Adrenal gland (tissue), 12 donors: ENCODE results near the gene CTDSP2. TPM values are rescaled to one million over a fixed set of nuclear protein-coding genes. Genes with fewer than 3 reads are reported as not detected.

ENCODE experiments used
- DNase-seq, 7 donors: peaks; one replicate each; pipeline ENCODE4 v3.0.0-alpha.2; 2019 to 2020
- H3K27ac ChIP-seq, 5 donors: fragments of 200-600 bp; sonication (generic) in 4 of 5; 1 replicate in 3 of 5; 2 replicates in 2 of 5; pipeline versions ENCODE4 v1.5.1 to v1.8.0; 2016 to 2020; ENCODE audit warnings: mild to moderate bottlenecking in 1 of 5
- H3K27me3 ChIP-seq: fragments of 200-600 bp; 2 replicates; pipeline ENCODE4 v1.8.0; 2021
- H3K36me3 ChIP-seq, 2 donors: fragments of 200-600 bp; replicated peaks in 1 of 2; 1 replicate in 1 of 2; 2 replicates in 1 of 2; pipeline versions ENCODE4 v1.5.1 to v1.8.0; 2018 to 2022
- H3K4me1 ChIP-seq, 2 donors: fragments of 200-600 bp; replicated peaks in 1 of 2; 1 replicate in 1 of 2; 2 replicates in 1 of 2; pipeline versions ENCODE4 v1.5.1 to v1.8.0; 2018 to 2021
- H3K4me3 ChIP-seq, 4 donors: fragments of 200-600 bp; sonication (generic) in 3 of 4; one replicate each; pipeline ENCODE4 v1.5.1; 2016 to 2018
- H3K9me3 ChIP-seq, 3 donors: fragments of 200-600 bp; sonication (generic) in 1 of 3; replicated peaks in 1 of 3; 1 replicate in 2 of 3; 2 replicates in 1 of 3; pipeline versions ENCODE4 v1.5.1 to v1.8.0; 2016 to 2021
- CTCF ChIP-seq, 6 experiments: fragments of 450-650 bp in 4 of 6; fragments of 200-600 bp in 2 of 6; sonication (generic) in 1 of 6; IDR thresholded peaks; 1 replicate in 5 of 6; 2 replicates in 1 of 6; pipeline versions ENCODE4 v1.5.1 to v1.8.0; 2016 to 2021; ENCODE audit warnings: antibody characterized with exemption in 6 of 6, mild to moderate bottlenecking in 2 of 6, moderate library complexity in 1 of 6
- POLR2A ChIP-seq, 2 donors: fragments of 450-650 bp; IDR thresholded peaks; one replicate each; pipeline ENCODE4 v1.6.1; 2017; ENCODE audit warnings: antibody characterized with exemption in 2 of 2, mild to moderate bottlenecking in 2 of 2, moderate library complexity in 1 of 2
- WGBS, 4 donors: extraction: QIAGEN DNeasy Blood & Tissue Kit in 2 of 4; methylation state at CpG; one replicate each; pipeline versions ENCODE4 v1.1.5 to v1.1.7; 2013 to 2017; 5-methylcytosine and 5-hydroxymethylcytosine counted together
- intact Hi-C, 2 donors: fragments of 100-400 bp; cut with DNase I; formaldehyde crosslinking; loops; one replicate each; pipeline versions ENCODE4 v1.14.1 to v1.15.0; 2022 to 2023
- polyA plus RNA-seq, 3 donors: library from polyadenylated mRNA; stranded (reverse); fragments of 200-250 nt in 2 of 3; fragments of 350-450 nt in 1 of 3; fragmentation: Illumina TruSeq in 1 of 3; extraction: RNeasy Lipid Tissue Mini Kit (QIAGEN cat#74804) in 1 of 3; gene quantifications; one replicate each; pipeline ENCODE4 v1.2.3, GENCODE V29; 2013 to 2014
- total RNA-seq, 9 donors: library from RNA; depleted of rRNA in 4 of 9; stranded (reverse); fragments of >200 nt in 4 of 9; fragments of 120-200 nt in 1 of 9; fragmentation: NEBNext Ultra II Directional in 1 of 9; extraction: Animal tissue kit (Norgen Biotek cat#: 25700) in 1 of 9; gene quantifications; one replicate each; pipeline versions ENCODE4 v1.1.0 to v1.2.4, GENCODE V29; 2013 to 2023
- donor health status: healthy with polysubstance abuse.
- donor health status: Bipolar disorder and iron deficiency.
- donor health status: DM: yes; HTN: yes; CAD: no.
- donor health status: DM: no; HTN: no; CAD: no.
- donor health status: DM: no; HTN: no; CAD: no.
- donor health status: DM: yes; HTN: yes; CAD: no.

CTDSP2 gene
- total and polyA plus RNA-seq, 12 donors = 42.9 to 275 (median 192) TPM

- TF ChIP-seq POLR2A (IDR thresholded peaks at IDR 0.05) (no peak), CTCF (IDR thresholded peaks at IDR 0.05) (no peak)
- Histone ChIP-seq H3K27me3 (no peaks in the 10 kb centered on the region), H3K9me3 (no peaks in the 10 kb centered on the region), H3K4me3 (no peak overlapping the region), H3K27ac (peak overlapping the region in 2 of 5 donors; percentile 8 to 46), H3K4me1 (peaks cover 12 to 41% of the 10 kb centered on the region in 2 donors), H3K36me3 (peaks cover 0 to 46% of the 10 kb centered on the region in 2 donors)
- 63 to 76% (median 68%) methylated on average over 16 to 17 of the region's 17 CpGs for WGBS, 4 donors
- intact Hi-C loops = no loop called here
- DNase-seq = peak in 3 of 7 donors; percentile 50 to 55 (median 51)
Measured at GRCh38 chr12:57813971-57814772, 32.4 kb downstream of the CTDSP2 start.

DNA sequence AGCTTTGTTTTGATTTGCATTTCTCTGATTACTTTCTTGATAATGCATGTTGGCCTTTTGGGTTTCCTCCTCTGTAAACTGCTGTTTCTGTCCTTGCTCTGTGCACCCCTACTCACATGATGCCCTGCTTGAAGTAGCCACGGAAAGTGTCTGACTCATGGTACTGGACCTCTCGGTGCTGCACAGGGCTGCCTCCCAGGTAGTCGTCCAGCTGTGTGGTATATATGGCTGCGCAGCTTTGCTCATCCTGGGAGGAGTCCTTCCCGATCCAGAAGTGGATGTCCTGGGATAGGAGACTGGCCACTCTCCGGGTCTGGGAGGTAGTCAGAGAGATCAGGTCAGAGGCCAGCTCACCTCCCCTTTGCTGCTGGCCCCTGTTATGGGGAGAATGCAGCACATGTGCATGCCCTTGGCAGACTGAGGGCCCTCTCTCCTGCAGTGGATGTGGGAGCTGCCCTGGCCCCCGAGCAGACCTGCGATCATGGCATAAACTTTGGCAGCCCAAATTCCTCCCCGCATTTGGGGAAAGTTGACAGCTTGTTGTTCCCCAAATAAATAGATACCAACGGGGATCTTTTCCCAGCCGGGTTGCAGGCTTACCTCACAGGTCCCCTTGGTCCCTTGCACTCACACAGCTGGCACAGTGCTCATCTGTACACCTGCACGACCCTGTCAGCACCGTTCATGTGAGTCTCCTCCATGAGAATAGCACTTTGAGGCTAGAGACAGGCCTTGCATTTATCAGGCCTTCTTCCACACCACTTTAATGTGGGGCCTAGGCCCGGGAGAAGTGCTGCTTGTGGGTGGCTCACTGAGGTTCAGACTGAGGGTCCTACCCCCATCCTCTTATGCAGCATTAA, 33.2 kb downstream of the CTDSP2 start:
- 68 to 82% (median 77%) methylated on average over 9 to 14 of the region's 14 CpGs for WGBS, 4 donors
- H3K4me1 ChIP-seq = peaks cover 12 to 40% of the 10 kb centered on the region in 2 donors
- H3K36me3 ChIP-seq = peaks cover 0 to 47% of the 10 kb centered on the region in 2 donors
- no peaks in the 10 kb centered on the region for H3K27me3 ChIP-seq
- intact Hi-C loops = no loop called here
- no peaks in the 10 kb centered on the region for H3K9me3 ChIP-seq
- H3K27ac ChIP-seq = peak overlapping the region in 1 of 5 donors; percentile 46
- TF ChIP-seq CTCF (IDR thresholded peaks at IDR 0.05) (no peak), POLR2A (IDR thresholded peaks at IDR 0.05) (no peak)
- no peak overlapping the region for H3K4me3 ChIP-seq
- DNase-seq = no peak

DNA sequence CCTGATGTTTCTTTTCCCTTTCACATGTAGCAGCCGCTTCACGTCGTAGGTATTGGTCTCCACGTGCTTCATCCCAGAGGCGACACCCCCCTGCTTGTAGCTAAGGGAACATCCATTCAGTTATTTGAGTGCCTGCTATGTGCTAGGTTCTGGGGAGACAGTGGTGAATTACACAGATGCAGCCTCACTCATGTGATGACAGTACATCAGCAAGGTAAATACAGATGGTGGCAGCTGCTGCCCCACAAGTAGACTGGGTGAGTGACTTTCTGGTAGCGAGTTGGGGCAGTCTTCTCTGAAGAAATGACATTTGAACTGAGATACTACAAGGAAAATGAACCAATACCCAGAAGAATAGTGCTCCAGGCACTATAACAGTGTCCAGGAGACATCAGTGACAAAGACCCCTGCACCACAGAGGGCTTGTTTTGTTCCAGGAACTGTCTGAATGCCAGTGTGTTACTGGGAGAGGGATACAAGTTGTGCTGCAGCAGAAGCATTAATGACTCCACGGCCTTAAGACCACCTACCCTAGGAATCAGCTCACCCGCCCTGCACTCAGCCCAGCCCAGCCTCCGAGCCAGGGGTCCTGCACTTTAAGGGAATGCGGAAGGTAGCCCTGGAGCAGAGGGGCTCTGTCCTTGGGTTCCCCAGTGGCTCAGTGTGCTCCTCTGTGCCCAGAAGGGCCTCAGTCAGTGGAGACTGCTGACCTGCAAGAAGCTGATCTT, 35.3 kb downstream of the CTDSP2 start:
- Histone ChIP-seq H3K4me3 (no peak overlapping the region), H3K4me1 (peaks cover 2 to 19% of the 10 kb centered on the region in 2 donors), H3K27ac (no peak overlapping the region), H3K27me3 (no peaks in the 10 kb centered on the region), H3K9me3 (no peaks in the 10 kb centered on the region), H3K36me3 (peaks cover 0 to 63% of the 10 kb centered on the region in 2 donors)
- TF ChIP-seq CTCF (IDR thresholded peaks at IDR 0.05) = no peak
- TF ChIP-seq POLR2A (IDR thresholded peaks at IDR 0.05) = no peak
- intact Hi-C loops = no loop called here
- no peak for DNase-seq
- 94 to 96% (median 95%) methylated on average over 7 to 10 of the region's 10 CpGs for WGBS, 4 donors
